ENCODE results near the gene IDH3B.

IDH3B gene

DNA sequence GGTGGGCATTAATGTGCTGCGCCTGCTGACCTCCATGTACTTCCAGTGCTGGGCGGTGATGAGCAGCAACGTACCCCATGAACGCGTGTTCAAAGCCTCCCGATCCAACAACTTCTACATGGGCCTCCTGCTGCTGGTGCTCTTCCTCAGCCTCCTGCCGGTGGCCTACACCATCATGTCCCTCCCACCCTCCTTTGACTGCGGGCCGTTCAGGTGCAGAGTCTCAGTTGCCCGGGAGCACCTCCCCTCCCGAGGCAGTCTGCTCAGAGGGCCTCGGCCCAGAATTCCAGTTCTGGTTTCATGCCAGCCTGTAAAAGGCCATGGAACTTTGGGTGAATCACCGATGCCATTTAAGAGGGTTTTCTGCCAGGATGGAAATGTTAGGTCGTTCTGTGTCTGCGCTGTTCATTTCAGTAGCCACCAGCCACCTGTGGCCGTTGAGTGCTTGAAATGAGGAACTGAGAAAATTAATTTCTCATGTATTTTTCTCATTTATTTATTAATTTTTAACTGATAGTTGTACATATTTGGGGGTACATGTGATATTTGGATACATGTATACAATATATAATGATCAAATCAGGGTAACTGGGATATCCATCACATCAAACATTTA, 46.8 kb downstream of the IDH3B start:
- no peak for DNase-seq (ENCODE audit: low read depth)

GRCh38 chr20:2616634-2617033, 47.4 kb downstream of the IDH3B start:
- DNase-seq (ENCODE audit: low read depth): no peak

DNA sequence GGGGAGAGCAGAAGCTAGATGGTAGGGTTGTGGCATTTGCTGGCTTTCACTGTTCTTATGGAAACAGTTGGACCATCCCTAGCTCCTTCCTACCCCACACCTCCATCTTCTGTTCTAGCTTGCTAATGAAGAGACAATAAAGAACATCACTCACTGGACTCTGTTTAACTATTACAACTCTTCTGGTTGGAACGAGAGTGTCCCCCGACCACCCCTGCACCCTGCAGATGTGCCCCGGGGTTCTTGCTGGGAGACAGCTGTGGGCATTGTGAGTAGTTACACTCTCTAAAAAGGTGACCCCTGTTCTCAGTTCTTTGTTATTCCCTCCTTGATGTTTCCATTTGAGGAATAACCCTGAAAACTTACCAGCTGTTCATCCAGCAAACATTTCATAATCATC, 51.9 kb downstream of the IDH3B start:
- no peak for DNase-seq (ENCODE audit: low read depth)

GRCh38 chr20:2610941-2611720, 52.9 kb downstream of the IDH3B start:
- DNase-seq (ENCODE audit: low read depth): no peak

GRCh38 chr20:2610326-2610725, 53.7 kb downstream of the IDH3B start:
- no peak for DNase-seq (ENCODE audit: low read depth)

Data from ELR (cell line).